SW480 (cell line): ENCODE measurements around the gene MBNL2.
"Not testable (repeated sequence)": the region's sequence is repeated elsewhere in the genome, so short reads cannot be mapped to it uniquely, and the experiment has no call there.

Experiments
- DNase-seq: peaks from one replicate; pipeline ENCODE4 v3.0.0-alpha.2; 2016; ENCODE audit warnings: low spot score

MBNL2 gene

DNA sequence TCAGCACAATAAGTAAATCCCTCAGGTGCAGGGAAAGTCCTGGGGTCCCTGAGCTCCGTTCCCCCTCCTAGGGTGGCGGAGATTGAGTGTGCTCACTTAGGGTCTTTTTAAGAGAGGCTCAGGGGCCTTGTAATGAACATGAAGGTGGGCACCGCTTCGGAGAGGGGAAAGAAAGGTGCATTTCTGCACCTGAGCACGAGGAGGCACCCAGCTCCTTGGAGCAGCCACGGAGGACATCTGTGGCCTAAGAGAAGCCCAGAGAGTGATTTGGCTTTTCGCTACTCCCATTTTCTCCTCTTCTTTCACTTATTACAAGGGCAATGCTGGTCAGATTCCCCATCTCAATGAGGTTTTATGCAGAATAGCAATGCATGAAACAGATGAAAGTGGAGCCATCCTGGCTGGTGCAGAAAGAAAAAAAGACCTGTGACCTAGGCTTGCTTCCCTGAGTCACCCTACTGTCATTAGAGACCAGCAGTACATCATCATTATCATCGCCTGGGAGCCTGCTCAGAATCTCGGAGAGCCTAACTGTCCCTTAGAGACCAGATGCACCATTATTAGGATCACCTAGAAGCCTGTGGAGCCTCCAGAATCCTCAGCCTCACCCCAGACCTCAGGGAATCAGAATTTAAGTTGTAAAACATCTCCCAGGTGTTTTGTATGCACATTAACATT lies 125.3 kb downstream of the MBNL2 start:
- DNase-seq = no peak

DNA sequence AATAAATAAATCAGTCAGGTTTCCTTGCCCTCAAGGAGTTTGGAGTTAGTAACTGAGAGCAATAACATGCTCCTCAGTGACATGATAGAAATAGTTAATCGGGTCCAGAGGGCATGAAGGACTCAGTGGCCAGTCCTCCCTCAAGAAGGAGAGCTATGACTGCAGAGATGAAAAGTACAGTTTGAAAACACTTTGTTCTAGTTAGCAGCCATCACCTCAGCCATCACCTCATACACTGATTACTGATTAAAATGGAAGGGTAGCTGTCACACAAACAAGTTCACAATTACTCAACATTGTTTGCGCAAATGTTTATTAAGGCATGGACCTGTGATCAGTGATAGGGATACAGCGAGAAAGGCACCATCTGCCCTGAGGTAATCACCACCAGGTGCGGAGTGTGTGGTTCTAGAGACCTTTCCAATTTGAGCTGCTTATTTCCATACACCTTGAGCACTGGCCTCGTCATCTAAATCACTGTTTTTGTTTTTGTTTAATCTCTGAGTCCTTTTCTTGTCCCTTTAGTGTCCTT lies 126.5 kb downstream of the MBNL2 start:
- DNase-seq = no peak

DNA sequence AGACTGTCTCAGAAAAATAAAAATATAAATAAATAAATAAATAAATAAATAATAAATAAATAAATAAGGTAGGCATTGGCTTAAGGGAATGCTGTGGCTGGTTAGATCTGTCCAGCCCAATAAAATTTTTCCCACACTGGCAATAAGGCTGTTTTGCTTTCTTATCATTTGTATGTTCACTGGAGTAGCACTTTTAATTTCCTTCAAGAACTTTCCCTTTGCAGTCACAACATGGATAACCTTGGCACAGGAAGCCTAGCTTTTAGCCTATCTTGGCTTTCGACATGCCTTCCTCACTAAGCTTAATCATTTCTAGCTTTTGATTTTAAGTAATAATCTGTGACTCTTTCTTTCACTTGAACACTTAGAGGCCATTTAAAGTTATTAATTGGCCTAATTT lies 129.9 kb downstream of the MBNL2 start:
- not testable (repeated sequence) for DNase-seq

DNA sequence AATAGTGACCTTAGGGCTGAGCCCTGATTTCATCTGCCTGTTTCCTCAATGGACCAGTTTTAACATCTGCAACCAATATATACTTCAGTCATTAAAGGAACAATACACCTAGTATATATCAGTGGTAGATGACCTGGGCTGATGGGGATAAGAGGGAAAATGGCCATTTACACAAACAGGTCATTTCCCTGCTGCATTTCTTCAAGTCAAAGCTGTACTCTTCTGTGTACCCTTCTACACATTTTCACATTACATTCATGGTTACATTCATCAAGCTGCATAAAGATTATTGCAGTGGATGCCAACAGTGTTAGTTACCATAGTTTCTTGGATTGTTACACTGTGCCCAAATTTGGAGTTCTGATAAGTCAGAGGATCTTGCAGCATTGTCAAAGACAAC lies 130.7 kb downstream of the MBNL2 start:
- DNase-seq = no peak

DNA sequence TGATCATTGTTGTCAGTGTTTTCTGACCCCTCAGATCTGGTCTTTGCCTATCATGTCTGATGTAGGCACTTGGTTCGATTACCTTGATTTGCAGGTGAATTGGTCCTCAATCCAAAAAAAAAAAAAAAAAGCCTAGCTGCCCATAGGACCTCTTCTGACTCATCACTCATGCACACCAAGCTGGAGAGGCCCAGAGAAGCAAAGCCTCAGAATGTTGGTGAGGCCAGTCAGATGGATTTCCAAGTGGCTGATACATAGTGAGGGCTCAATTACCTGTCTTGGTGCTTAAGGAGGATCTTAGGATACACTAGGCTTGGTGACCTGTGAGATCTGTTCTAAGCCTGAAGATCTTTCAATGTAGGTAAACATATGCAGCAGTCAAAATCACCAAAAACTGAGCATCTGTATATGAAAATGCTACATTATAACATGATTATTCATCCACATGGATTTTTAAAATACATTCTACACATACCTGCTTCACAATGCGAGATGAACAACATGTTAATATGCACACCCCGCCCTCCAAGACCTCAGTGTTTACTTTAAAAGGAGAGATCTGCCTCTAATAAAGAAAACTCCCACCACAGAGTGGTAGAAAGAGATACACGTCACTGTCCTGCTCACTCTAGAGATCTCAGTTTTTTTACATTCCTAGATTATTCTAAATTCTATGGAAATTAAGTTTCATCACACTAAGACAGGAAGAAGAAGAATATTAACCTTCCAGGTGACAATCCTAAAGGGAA lies 132.0 kb downstream of the MBNL2 start:
- DNase-seq = no peak

DNA sequence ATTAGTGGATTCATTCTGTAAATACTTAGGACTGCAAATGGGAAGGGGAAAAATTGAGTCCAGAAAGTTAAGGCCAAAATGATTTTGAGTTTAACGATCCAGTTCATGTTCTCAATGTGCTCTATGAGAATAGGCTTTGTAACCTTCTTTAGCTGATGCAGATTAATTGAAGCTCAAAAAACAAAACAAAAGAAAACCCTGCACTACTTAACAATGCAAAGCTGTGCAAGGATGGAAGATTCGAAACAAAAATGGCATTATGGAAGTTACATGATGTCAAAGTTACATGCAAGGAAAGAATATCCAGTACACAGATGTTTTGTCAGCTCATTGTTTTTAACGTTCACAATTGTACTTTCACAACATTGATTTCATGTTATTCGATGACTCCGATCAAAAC lies 132.7 kb downstream of the MBNL2 start:
- DNase-seq = no peak

DNA sequence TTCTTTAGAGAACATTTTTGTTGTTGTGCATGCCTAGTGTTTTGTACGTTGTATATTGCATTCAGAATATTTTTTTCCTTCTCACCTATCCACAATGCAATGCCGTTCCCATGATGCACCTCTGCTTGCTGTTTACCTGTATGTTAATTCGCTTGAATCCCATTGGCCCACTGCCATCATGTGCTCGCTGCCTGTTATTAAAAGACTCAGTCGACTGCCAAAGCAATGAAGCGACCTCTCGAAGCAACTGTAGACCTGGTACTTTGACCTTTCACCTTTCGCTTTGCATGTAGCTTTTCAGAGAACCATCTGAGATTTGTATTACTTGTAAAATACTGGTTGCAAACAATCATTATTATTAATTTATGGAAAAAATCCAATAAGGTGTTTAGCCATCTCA lies 134.5 kb downstream of the MBNL2 start:
- DNase-seq = no peak

DNA sequence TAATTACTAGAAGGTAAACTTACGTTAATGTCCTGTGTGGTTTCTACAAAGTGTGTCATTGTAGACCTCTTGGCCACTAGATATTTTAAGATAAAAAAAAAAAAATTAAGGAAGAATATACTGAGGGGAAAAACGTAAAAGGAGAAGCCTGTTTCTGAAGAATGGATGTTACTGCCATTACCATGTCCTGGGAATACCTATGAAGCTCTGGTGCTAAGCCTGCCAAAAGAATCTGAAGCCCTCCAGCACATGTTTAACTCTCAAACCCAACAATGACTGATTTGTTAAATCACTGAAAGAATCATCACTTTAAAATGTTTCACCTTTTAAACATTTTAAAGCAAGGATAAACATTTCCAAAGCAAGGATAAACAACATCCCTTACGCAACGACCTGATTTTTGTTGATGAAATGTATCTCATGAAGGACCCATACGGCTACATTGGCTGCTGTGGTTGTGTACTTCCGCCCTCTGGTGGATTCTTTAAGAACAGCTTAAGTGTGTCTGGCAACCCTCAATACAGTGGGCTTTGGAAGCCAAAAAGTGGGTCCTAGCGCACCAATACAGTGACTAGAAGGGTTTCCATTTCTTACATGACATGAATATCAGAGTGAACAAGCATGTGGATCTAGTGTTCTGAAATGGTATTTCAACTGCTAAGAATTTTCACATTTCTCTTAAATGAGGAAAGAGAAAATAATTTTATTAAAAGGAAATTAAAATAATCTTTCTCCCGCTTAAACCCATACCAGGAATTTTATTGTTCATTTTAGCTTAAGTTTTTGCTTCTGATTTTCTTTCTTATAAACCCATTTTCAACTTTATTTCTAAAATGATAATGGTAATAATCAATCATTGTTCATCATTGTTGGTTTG lies 137.3 kb downstream of the MBNL2 start:
- peak; percentile 62 for DNase-seq

DNA sequence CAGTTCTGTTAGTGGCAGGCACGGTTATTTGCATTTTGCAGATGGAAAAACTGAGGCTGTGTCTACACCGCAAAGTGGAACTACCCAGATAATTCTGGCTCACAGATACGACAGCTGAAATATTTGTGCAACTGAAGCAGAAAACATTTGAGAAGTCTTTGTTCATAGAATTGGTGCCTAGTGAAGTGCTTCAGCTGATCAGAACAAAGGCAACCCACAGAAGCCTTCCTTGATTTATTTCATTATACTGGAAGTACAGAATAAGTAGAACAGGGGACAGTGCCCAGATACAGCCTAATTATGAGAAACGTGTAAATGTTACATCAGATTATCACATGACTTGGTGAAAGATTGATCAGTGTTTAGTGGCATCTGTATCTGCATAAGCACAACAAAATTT lies 138.5 kb downstream of the MBNL2 start:
- no peak for DNase-seq

DNA sequence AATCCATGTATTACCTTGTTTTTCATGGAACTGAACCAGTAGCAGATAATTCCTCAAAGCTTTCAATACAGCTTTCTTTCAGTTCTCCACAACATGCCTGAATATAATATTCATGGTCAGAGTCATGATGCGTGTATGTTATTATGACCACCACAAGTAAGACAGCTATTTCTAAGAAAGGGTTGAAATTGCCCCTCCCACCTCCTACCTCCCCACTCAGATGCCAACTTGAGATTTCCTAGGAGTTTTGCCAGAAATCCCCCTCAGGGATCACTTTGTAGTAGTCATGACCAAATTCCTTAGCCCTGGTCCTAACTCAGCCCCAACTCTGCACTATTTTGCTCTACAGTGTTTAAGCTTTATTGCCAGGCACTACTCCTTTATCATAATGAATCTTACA lies 141.9 kb downstream of the MBNL2 start:
- DNase-seq = no peak

DNA sequence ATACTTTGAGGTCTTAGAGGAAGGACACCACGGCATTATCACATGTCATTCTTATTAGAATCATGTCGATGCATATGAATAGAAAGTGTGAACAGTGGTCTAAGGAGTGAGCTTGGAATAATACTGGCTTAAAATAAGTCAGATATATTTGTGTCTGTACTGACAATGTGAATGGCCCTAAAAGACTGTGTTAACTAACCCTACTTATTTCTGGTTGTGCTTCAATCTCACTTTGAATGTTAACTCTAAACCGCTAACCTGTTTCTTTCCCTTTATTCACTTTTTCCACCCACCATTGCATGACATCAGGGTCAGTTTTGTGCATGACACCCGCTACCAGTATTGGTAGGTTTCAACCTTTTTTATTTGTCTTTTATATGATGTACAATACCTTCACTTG lies 142.7 kb downstream of the MBNL2 start:
- no peak for DNase-seq

DNA sequence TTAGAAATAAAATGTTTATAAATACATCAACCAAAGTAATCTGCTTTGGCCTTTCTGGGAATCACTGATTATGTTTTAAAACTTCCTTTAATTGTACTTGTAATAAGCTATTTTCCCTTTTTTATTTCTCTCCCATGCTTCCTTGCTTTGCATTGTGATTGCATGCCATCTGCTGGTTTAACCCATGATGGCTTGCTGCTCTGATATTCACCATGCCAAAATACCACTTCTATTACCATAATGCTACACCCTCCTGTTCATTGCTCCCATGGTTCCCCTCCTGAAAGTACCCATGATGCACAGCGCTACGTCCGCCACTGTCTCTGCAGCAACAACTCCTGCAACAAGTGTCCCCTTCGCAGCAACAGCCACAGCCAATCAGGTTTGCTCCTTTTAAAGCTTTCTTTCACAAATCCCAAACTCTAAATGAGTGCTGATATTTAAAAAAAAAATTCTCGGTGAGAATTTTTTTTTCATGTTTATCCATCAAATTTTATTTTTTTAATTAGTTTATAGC lies 144.1 kb downstream of the MBNL2 start:
- DNase-seq = no peak

DNA sequence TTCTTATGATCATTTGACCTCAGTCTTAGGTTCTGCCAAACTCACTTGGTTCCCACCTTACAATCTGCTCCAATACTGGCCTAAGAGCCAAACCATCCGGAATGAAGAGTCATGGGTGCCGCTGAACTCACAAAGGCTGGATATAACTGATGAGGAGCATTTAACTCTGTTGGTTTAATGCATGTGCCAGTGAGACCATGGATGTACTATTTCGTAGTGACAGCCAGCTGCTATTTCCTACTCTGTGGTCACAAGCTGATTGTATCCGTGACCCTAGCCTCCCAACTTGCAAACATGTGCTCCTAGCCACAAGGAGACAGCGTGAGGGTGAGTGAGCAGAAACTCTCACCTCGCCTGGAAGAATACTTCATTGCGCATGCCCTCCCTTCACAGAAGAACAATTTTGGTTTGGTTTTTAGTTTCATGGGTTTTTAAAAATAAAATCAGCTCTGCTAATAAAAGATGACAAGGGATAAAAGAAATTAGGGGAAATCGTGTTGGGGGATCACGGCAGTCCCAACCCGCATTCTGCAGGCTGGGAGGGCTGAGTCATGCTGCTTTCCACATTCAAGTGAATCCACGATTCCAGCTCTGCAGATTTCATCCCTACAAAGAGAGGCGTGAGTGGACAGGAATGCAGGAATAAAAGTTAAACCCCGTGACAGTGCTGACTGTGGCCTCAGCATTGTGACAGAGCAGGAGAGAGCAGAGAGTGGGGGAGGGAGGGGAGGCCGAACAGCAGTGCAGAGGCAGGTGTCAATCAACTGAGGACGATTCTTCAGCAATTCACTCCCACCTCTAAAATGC lies 145.1 kb downstream of the MBNL2 start:
- DNase-seq = peak; percentile 47

DNA sequence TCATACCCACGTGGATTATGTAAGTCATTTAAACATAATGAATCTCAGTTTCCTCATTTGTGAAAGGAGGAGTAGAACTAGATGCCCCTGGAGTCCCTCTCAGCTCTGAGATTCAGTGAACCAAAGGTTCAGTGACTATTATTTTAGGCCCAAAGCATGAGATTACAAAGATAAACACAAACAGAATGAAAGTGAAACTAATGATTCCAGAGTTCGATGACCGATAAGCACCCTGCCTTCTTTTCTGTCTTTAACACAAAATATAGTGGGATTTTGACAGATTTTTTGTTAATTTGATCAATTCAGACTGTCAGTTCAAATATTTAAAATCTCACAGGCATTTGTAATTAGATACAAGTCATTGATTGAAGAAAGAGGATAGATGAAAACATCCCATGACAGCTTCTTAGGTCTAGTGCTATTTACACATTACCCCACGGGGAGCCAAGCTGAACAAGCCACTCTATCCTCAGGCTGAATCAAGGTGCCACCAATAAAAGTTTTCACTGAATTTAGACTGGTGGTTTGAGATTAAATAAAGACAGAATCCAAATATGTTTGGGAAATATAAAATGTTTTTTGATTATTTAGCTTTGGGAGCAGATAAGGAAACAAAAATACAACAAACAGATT lies 147.2 kb downstream of the MBNL2 start:
- DNase-seq = no peak

DNA sequence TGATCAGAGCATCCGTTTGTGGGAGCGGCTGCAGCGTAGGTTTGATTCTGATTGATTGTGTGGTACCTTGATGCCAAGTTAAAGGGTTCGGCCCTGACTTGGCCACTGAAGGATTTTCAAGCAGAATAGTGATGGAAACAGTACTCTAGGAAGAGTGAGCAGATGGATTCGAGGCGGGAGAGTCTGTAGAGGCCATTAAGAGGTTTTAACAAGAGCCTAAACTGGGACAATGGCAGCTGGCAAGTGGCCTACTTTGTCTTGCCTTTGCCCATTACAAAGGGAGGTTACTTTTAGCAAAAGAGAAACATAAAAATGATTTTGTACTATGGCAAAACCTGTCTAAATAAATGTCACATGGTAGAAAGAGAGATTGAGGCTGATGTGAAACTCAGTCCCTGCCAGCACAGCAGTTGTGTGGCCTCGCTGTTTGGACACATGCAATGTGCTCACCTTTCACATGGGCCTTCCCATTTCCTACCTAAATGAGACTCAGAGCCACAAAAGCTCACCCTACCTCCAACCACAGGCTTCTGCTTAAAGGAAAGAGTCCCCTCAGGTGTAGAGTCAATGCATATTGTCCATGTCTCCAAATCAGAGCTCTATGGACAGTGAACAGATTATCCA lies 149.5 kb downstream of the MBNL2 start:
- DNase-seq = no peak

DNA sequence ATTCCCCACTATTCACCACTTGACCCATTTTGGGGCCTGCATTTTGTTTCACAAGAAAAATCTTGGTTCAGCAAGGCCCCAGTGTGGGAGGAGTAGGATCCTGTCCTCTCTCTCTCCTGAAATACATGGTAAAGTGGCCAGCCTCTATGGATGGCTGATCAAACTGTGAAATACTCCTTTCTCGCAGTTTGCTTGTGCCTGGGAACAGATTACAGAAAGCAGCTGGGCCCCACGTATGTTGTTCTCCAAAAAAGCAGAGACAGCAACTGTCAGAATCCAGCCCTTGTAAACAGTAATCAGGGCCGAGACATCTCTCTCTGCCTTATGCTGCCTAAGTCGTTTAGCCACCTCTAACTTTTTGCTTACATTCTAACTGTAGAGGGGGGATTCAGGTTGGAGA lies 150.8 kb downstream of the MBNL2 start:
- DNase-seq = no peak

DNA sequence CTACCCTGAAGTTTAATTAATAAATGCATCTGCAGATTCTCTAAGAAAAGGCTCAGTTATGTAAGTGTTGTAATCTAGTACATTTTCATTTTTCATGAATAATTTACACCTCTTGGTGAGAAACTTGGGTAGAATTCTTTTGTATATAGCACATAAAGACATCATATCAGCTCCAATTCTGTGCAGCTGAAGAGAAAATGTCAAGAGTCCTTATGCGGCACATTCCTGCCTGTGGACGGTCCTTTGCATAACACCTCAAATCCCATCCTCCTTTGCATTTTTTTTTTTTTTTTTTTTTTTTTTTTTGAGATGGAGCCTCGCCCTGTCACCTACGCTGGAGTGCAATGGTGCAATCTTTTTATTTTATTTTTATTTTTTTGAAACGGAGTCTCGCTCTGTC lies 151.7 kb downstream of the MBNL2 start:
- DNase-seq = no peak

DNA sequence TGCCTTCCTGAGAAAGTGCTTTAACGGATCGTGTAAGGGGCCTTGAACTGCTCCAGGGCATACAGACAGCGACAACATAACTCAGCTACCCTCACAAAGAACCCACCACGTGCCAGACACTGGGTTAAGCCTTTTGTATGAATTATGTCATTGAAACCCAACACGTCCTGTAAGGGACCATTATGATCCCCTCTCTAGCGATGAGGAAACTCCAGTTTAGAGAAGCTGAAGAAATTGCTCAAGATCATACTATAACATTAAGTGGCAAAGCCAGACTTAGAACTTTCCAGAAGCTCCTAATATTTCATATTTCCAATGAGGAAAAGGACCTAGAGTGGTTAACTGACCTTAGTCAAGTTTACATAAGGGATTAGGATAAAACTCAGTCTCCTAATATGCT lies 154.8 kb downstream of the MBNL2 start:
- no peak for DNase-seq

DNA sequence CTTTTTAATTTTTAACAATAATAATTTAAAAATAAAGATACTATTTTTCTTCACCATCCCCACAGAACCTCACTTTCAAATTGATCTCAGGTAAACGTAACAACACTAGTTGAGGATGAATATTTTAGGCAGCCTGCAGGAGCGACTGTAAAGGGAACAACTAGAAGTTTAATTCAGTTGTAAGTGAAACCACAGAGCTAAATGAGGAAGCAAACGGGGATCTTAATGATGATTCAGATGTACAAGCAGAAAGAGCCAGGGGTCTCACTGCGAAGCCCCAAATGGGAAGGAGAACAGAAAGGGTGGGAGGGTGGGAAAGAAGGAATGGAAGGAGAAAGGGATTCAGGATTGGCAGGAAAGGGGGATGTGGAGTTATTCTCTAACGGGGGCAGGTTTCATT lies 157.3 kb downstream of the MBNL2 start:
- no peak for DNase-seq

DNA sequence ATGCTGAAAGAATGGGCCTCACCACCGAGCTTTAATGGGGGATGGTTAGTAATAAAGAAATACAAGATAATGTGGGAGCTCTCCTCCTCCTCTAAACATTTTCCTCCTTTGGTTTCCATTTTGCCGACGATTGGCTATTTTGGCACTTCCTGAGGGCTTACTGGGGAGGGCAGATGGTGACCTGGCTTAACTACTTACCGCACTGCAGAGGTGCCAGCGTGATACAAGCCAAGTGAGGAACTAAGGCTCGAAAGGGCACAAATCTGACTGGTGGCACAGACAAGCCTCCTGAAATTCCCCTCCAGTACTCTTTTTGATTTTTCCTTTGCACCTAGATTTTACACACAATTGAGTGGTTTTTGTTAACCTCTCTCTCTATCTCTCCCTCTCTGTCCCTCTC lies 158.6 kb downstream of the MBNL2 start:
- DNase-seq = no peak

DNA sequence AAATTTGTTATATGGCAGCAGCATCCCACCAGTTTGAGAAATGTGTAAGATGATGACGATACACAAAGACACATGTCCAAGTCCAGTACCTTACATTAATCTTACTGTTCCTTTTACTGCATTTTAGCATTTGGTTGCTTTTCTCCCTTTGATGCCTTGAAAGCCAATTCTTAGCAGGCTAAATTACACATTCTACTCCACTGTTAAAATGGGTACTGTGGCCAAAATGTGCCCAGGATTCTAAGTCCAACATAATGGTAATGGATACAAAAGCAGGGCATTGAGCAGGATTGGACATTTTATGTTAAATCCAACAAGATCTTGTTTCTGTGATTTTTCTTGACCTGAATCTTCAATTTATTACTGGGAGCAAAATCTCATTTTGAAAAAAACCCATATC lies 159.1 kb downstream of the MBNL2 start:
- DNase-seq = no peak
